Measurements from ENCODE around the gene CAMTA1. TPM values are rescaled to one million over a fixed set of nuclear protein-coding genes. Genes with fewer than 3 reads are reported as not detected.

CAMTA1 gene
- total RNA-seq, 2 experiments from 2014 or later = 43.9 to 73.3 TPM

DNA sequence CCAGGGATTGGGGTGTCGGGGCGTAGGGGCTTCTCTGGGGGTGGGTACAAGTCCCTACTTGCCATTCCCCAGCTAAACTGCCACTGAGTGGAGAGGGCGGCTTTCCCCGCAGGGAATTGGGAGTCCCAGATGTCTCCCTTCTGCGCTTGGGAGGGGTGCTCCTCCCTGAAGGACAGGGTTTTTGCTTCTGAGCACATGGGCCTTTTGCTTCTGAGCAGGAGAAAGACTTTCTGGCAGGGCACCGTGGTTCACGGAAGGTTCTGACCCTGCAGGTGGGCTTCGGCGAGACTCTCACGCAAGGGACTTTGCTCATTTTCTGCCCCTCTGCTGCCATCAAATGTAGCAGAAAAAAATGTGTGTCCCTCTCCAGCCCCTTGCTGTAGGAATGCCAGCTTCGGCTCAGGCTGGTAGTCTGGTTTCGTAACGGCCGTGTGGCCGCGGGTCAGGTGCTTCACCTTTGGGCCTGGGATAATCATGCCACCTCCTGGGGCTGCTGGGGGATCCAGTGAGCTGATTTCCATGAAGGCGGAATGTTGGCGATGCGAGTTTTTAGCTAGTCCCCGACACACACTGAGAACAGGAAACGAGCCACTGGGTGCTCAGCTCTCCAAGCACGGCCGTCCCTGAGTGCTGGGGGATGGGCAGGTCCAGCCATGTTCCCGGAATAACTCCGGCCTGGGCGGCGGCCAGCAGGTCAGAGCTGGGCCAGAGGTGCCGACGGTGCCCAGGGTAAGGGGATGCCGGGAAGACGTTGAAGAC, 364.0 kb downstream of the CAMTA1 start:
- H2AFZ ChIP-seq (ENCODE audit: low read length) = no peak overlapping the region
- no peak for TF ChIP-seq EZH2phosphoT487 (IDR thresholded peaks at IDR 0.05; ENCODE audit: borderline replicate concordance, low read depth, low read length)
- TF ChIP-seq, protein P1, sequence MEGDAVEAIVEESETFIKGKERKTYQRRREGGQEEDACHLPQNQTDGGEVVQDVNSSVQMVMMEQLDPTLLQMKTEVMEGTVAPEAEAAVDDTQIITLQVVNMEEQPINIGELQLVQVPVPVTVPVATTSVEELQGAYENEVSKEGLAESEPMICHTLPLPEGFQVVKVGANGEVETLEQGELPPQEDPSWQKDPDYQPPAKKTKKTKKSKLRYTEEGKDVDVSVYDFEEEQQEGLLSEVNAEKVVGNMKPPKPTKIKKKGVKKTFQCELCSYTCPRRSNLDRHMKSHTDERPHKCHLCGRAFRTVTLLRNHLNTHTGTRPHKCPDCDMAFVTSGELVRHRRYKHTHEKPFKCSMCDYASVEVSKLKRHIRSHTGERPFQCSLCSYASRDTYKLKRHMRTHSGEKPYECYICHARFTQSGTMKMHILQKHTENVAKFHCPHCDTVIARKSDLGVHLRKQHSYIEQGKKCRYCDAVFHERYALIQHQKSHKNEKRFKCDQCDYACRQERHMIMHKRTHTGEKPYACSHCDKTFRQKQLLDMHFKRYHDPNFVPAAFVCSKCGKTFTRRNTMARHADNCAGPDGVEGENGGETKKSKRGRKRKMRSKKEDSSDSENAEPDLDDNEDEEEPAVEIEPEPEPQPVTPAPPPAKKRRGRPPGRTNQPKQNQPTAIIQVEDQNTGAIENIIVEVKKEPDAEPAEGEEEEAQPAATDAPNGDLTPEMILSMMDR (conservative IDR thresholded peaks at IDR 0.05; ENCODE audit: low read length) = no peak
- intact Hi-C loops (cut with micrococcal nuclease; ENCODE audit: unreplicated experiment) = no loop called here

DNA sequence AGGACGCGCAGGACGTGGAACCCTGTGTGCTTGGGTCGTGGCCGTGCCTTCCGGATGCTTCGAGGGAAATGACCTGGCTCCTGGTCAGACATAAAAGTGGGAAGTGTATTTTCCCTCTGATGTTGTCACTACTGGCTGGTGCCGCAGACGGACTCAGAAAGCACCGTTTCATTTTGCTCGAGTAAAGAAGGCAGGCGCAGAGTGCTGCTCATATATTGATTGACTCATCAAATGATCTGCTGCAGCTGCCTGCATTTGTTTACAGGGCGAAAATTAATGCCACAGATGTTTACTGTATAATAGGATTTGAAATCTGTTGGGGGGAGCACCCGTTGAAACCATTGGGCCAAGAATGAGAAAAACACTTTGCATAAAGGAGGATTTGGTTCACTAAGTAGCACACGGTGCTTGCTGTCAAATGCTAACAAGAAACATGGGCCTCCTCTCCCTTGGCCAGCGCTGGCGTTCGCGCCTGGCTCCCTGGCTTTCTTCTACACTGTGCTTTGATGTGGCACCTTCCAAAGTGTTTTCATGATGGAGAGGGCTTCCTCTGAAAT, 365.5 kb downstream of the CAMTA1 start:
- POLR2A ChIA-PET = no interaction called here

More for the DNA sequence above, 364.0 kb downstream of the CAMTA1 start:
- no peaks in the 10 kb centered on the region for H3K36me3 ChIP-seq (ENCODE audit: insufficient read depth, low read length)
- no peaks in the 10 kb centered on the region for H3K9me3 ChIP-seq (ENCODE audit: low read length)
- DNase-seq (ENCODE audit: low spot score) = no peak
- BruUV-seq (replicated peaks) = no TSS peak
- no peaks in the 10 kb centered on the region for H3K9me2 ChIP-seq (ENCODE audit: insufficient read depth, low read length)
- no peaks in the 10 kb centered on the region for H4K20me1 ChIP-seq (ENCODE audit: insufficient read depth, low read length)
- H3K79me2 ChIP-seq (ENCODE audit: insufficient read depth, low read depth, low read length) = no peaks in the 10 kb centered on the region
- H3K27ac ChIP-seq (ENCODE audit: low read depth, low read length, poor library complexity, severe bottlenecking) = no peak overlapping the region
- no peaks in the 10 kb centered on the region for H3K4me1 ChIP-seq (ENCODE audit: insufficient read depth, low read length, poor library complexity, severe bottlenecking)
- H3K4me3 ChIP-seq (ENCODE audit: low read depth, low read length, poor library complexity, severe bottlenecking) = no peak overlapping the region
- CTCF ChIA-PET (ENCODE audit: unreplicated experiment) = no interaction called here
- H3K4me2 ChIP-seq (ENCODE audit: low read length) = no peak overlapping the region
- POLR2A ChIA-PET = no interaction called here

More for the DNA sequence above, 365.5 kb downstream of the CAMTA1 start:
- Histone ChIP-seq H3K36me3 (ENCODE audit: insufficient read depth, low read length) (no peaks in the 10 kb centered on the region), H3K4me1 (ENCODE audit: insufficient read depth, low read length, poor library complexity, severe bottlenecking) (no peaks in the 10 kb centered on the region), H3K4me2 (ENCODE audit: low read length) (no peak overlapping the region), H3K9me2 (ENCODE audit: insufficient read depth, low read length) (no peaks in the 10 kb centered on the region), H3K79me2 (ENCODE audit: insufficient read depth, low read depth, low read length) (no peaks in the 10 kb centered on the region), H3K27ac (ENCODE audit: low read depth, low read length, poor library complexity, severe bottlenecking) (no peak overlapping the region), H3K4me3 (ENCODE audit: low read depth, low read length, poor library complexity, severe bottlenecking) (no peak overlapping the region), H2AFZ (ENCODE audit: low read length) (no peak overlapping the region), H3K9me3 (ENCODE audit: low read length) (no peaks in the 10 kb centered on the region), H4K20me1 (ENCODE audit: insufficient read depth, low read length) (no peaks in the 10 kb centered on the region)
- BruUV-seq (replicated peaks) = no TSS peak
- no peak for DNase-seq (ENCODE audit: low spot score)
- intact Hi-C loops (cut with micrococcal nuclease; ENCODE audit: unreplicated experiment) = no loop called here
- TF ChIP-seq EZH2phosphoT487 (IDR thresholded peaks at IDR 0.05; ENCODE audit: borderline replicate concordance, low read depth, low read length) = no peak
- TF ChIP-seq, protein P1 (conservative IDR thresholded peaks at IDR 0.05; ENCODE audit: low read length) = no peak
- CTCF ChIA-PET (ENCODE audit: unreplicated experiment) = no interaction called here
